B cell (primary cell): ENCODE data around the gene ESR1. TPM values are rescaled to one million over a fixed set of nuclear protein-coding genes. Genes with fewer than 3 reads are reported as not detected.

ENCODE experiments used
- ATAC-seq: fragments of 200-7000 bp; cut with Tn5 transposase; one replicate; pipeline ENCODE4 v1.10.0; 2021; ENCODE audit warnings: low read depth, mild to moderate bottlenecking, moderate number of reproducible peaks, moderate library complexity
- CTCF ChIA-PET: fragments of 350-600 bp; sonication (Branson Sonifier 250); formaldehyde crosslinking; loops from one replicate; lab custom pipeline; 2021; ENCODE audit warnings: antibody characterized with exemption, inconsistent platforms; lab: Charles Lee
- POLR2A ChIA-PET: fragments of 350-600 bp; sonication (Branson Sonifier 250); formaldehyde crosslinking; loops from one replicate; lab custom pipeline; 2021; ENCODE audit warnings: antibody characterized with exemption; lab: Charles Lee
- DNase-seq: peaks from one replicate; pipeline ENCODE4 v3.0.0; 2013
- H2AFZ ChIP-seq: 2 replicates; pipeline ENCODE4 v1.6.1; 2012; ENCODE audit warnings: mild to moderate bottlenecking, low read depth, low read length; ENCODE audit not compliant: insufficient read depth, poor library complexity, severe bottlenecking
- H3K27ac ChIP-seq, 2 donors: 1 replicate in 1 of 2; 2 replicates in 1 of 2; pipeline ENCODE4 v1.5.1; 2012 to 2013; ENCODE audit warnings: low read length in 2 of 2, mild to moderate bottlenecking in 2 of 2, moderate library complexity in 1 of 2
- H3K27me3 ChIP-seq, 4 experiments: fragments of 200-600 bp in 1 of 4; sonication (generic) in 1 of 4; replicated peaks in 1 of 4; 1 replicate in 2 of 4; 2 replicates in 2 of 4; pipeline versions ENCODE4 v1.6.1 to v1.7.0; 2013 to 2016; ENCODE audit warnings: low read length in 3 of 4, mild to moderate bottlenecking in 2 of 4, mixed read lengths in 1 of 4, moderate library complexity in 1 of 4; ENCODE audit not compliant: insufficient read depth in 4 of 4, control insufficient read depth in 3 of 4; ENCODE audit errors: control extremely low read depth in 1 of 4
- H3K36me3 ChIP-seq, 2 experiments: replicated peaks in 1 of 2; 1 replicate in 1 of 2; 2 replicates in 1 of 2; pipeline versions ENCODE4 v1.6.1 to v1.7.1; 2013; ENCODE audit warnings: low read length in 1 of 2; ENCODE audit not compliant: insufficient read depth in 2 of 2, control insufficient read depth in 1 of 2; ENCODE audit errors: control extremely low read depth in 1 of 2, extremely low read depth in 1 of 2
- H3K4me1 ChIP-seq, 2 donors: fragments of 200-600 bp in 1 of 2; sonication (generic) in 1 of 2; 1 replicate in 1 of 2; 2 replicates in 1 of 2; pipeline versions ENCODE4 v1.5.1 to v1.6.1; 2013 to 2017; ENCODE audit warnings: low read length in 2 of 2; ENCODE audit not compliant: control insufficient read depth in 2 of 2, insufficient read depth in 2 of 2
- H3K4me2 ChIP-seq: replicated peaks from 2 replicates; pipeline ENCODE3; 2012; ENCODE audit warnings: mild to moderate bottlenecking, low read depth, low read length; ENCODE audit not compliant: poor library complexity, severe bottlenecking
- H3K4me3 ChIP-seq, 5 experiments: fragments of 200-600 bp in 1 of 5; sonication (generic) in 1 of 5; 1 replicate in 3 of 5; 2 replicates in 2 of 5; pipeline versions ENCODE4 v1.5.1 to v1.7.0; 2011 to 2016; ENCODE audit warnings: low read length in 4 of 5, mild to moderate bottlenecking in 4 of 5, low read depth in 2 of 5, control low read depth in 1 of 5, moderate library complexity in 1 of 5; ENCODE audit not compliant: insufficient read depth in 1 of 5; ENCODE audit errors: control extremely low read depth in 1 of 5, extremely low read depth in 1 of 5
- H3K79me2 ChIP-seq: fragments of 200-600 bp; sonication (generic); one replicate; pipeline ENCODE4 v1.6.0; 2016; ENCODE audit warnings: low read length; ENCODE audit not compliant: control insufficient read depth, insufficient read depth
- H3K9ac ChIP-seq: fragments of 200-600 bp; sonication (generic); 2 replicates; pipeline ENCODE4 v1.6.1; 2017; ENCODE audit warnings: mild to moderate bottlenecking, low read length, moderate library complexity
- H3K9me3 ChIP-seq, 3 donors: one replicate each; pipeline versions ENCODE4 v1.6.1 to v1.7.1; 2013; ENCODE audit warnings: low read length in 2 of 3; ENCODE audit not compliant: control insufficient read depth in 2 of 3, insufficient read depth in 1 of 3; ENCODE audit errors: control extremely low read depth in 1 of 3
- H4K20me1 ChIP-seq: 2 replicates; pipeline ENCODE4 v1.6.0; 2012; ENCODE audit warnings: mild to moderate bottlenecking, low read length; ENCODE audit not compliant: insufficient read depth, control insufficient read depth, poor library complexity, severe bottlenecking
- H3K27ac Mint-ChIP-seq: one replicate; pipeline ENCODE4 v1.8.0; 2021; ENCODE audit warnings: mixed read lengths
- H3K27me3 Mint-ChIP-seq: one replicate; pipeline ENCODE4 v1.8.0; 2021; ENCODE audit warnings: mixed read lengths
- H3K4me1 Mint-ChIP-seq: one replicate; pipeline ENCODE4 v1.8.0; 2021; ENCODE audit warnings: mixed read lengths
- H3K4me3 Mint-ChIP-seq: one replicate; pipeline ENCODE4 v1.8.0; 2021; ENCODE audit warnings: mixed read lengths
- H3K9me3 Mint-ChIP-seq: one replicate; pipeline ENCODE4 v1.8.0; 2022; ENCODE audit warnings: mixed read lengths; ENCODE audit not compliant: insufficient read depth
- EZH2 ChIP-seq: IDR thresholded peaks from 2 replicates; pipeline ENCODE4 v1.6.1; 2012; ENCODE audit warnings: borderline replicate concordance, low read depth, mild to moderate bottlenecking, moderate library complexity, low read length; ENCODE audit not compliant: insufficient read depth, poor library complexity, severe bottlenecking
- WGBS: methylation state at CpG from one replicate; pipeline ENCODE4 v1.1.5; 2013; ENCODE audit warnings: missing lambda C conversion rate; ENCODE audit not compliant: insufficient coverage; 5-methylcytosine and 5-hydroxymethylcytosine counted together
- intact Hi-C: fragments of 100-400 bp; cut with micrococcal nuclease; formaldehyde crosslinking; loops from one replicate; pipeline ENCODE4 v1.10.0; 2022
- polyA plus RNA-seq: library from polyadenylated mRNA; depleted of rRNA; stranded (reverse); fragments of >200 nt; gene quantifications from 2 replicates; pipeline ENCODE4 v1.2.3, GENCODE V29; 2012
- total RNA-seq, 2 donors: library from RNA; stranded (reverse); fragments of 120-200 nt in 1 of 2; gene quantifications; 1 replicate in 1 of 2; 2 replicates in 1 of 2; pipeline versions ENCODE4 v1.2.3 to v1.2.4, GENCODE V29; 2013 to 2022
- TF ChIP-seq, protein P1 (sequence below): fragments of 200-600 bp; IDR thresholded peaks from one replicate; pipeline ENCODE4 v1.8.0; 2022; ENCODE audit warnings: antibody characterized with exemption, mild to moderate bottlenecking

The ESR1 gene
- total and polyA plus RNA-seq, 2 donors (not counting 1 experiment from before 2014, with no cell fraction given) = 0.46 to 5.9 TPM

DNA sequence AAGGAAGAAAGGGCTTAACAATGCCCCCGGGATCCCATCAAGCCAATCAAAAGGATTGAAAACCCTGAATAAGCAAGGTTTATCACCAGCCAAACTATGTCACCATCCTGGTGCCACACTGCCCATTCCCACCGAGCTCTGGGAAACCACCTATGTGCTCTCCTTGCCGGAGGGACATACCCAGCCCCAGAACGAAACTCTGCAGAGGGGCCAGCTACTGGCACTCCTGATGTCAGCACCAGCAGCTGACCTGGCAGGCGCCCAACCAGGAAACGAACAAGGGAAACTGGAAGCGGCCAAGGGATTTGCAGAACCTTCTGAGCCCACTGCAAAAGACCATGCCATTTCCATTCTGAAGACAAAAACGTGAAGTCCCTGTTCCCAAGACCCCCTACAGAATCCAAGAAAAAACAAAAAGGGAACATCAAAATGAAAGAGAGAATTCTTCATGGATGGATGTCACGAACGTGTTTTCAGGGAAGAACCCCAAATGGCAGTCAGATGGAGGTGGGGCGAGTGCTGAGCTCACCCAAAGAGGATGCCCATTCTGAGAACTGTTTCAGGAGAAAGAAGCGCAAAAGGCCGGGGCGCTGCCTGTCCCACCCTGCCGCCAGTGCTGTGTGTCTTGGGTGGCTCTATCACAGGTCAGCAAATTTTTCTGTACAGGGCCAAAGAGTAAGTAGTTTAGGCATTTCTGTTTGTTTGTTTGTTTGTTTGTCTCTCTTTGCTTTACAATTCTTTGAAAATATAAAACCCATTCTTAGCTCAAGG is 305.2 kb downstream of the ESR1 start:
- Histone ChIP-seq H3K9ac (no peak overlapping the region), H3K36me3 (no peaks in the 10 kb centered on the region), H3K27ac (no peak overlapping the region), H3K27me3 (no peaks in the 10 kb centered on the region), H3K4me2 (no peak overlapping the region), H3K4me3 (no peak overlapping the region), H2AFZ (no peak overlapping the region), H4K20me1 (no peaks in the 10 kb centered on the region), H3K79me2 (no peaks in the 10 kb centered on the region), H3K9me3 (no peaks in the 10 kb centered on the region), H3K4me1 (no peaks in the 10 kb centered on the region)
- Mint-ChIP-seq H3K9me3 (no peaks in the 10 kb centered on the region), H3K27ac (no peak overlapping the region), H3K4me1 (peaks cover 4% of the 10 kb centered on the region), H3K4me3 (no peak overlapping the region), H3K27me3 (no peaks in the 10 kb centered on the region)
- WGBS = 90% methylated on average over 13 of the region's 15 CpGs
- ATAC-seq (no peak), DNase-seq (no peak)
- no peak for TF ChIP-seq EZH2
- TF ChIP-seq, protein P1, sequence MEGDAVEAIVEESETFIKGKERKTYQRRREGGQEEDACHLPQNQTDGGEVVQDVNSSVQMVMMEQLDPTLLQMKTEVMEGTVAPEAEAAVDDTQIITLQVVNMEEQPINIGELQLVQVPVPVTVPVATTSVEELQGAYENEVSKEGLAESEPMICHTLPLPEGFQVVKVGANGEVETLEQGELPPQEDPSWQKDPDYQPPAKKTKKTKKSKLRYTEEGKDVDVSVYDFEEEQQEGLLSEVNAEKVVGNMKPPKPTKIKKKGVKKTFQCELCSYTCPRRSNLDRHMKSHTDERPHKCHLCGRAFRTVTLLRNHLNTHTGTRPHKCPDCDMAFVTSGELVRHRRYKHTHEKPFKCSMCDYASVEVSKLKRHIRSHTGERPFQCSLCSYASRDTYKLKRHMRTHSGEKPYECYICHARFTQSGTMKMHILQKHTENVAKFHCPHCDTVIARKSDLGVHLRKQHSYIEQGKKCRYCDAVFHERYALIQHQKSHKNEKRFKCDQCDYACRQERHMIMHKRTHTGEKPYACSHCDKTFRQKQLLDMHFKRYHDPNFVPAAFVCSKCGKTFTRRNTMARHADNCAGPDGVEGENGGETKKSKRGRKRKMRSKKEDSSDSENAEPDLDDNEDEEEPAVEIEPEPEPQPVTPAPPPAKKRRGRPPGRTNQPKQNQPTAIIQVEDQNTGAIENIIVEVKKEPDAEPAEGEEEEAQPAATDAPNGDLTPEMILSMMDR = no peak
- CTCF ChIA-PET = interaction anchor here (1.3 kb wide), 1 partner anchor 184 kb away, joined by 4 read pairs; no protein-coding TSS in a partner anchor
- POLR2A ChIA-PET = no interaction called here
- intact Hi-C loops = no loop called here
